ENCODE measurements around the gene NOXRED1. TPM values are rescaled to one million over a fixed set of nuclear protein-coding genes. Genes with fewer than 3 reads are reported as not detected.
A peak's percentile ranks its signal among the peaks of the same experiment; 100 is the strongest.

NOXRED1 gene
- total RNA-seq, 2 experiments from 2014 or later: 0.16 to 0.42 TPM

DNA sequence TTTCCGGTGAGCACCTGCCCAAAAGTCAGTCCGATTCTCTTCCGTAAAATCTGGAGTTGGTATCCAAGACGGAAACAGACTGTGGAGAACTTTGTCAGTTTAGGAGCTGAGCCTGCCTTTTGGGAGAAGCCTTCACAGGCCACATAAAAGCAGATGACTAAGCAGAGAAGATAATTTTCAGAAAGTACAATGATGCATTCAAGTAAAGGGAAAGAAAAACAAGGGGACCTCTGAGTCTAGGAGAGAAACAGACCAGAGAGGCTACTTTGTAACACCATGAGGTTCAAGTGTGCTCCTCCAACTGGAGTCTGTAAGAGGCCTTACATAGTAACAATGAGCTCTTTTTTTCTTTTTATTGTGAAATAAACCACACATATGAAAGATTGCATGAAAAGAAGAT, 67.5 kb downstream of the NOXRED1 start:
- TF ChIP-seq CTCF (IDR thresholded peaks at IDR 0.05): no peak
- Mint-ChIP-seq H3K27me3 (no peaks in the 10 kb centered on the region), H3K36me3 (ENCODE audit: low read depth) (peaks cover 4% of the 10 kb centered on the region), H3K4me3 (no peak overlapping the region), H3K27ac (no peak overlapping the region), H3K4me1 (ENCODE audit: low read depth) (no peaks in the 10 kb centered on the region), H3K9me3 (no peaks in the 10 kb centered on the region)
- Histone ChIP-seq H3K36me3 (ENCODE audit: insufficient read depth, low read length) (peaks cover 2% of the 10 kb centered on the region), H3K27me3 (ENCODE audit: control insufficient read depth in 1 of 2, insufficient read depth in 2 of 2, low read length in 2 of 2) (no peaks in the 10 kb centered on the region), H3K4me1 (ENCODE audit: insufficient read depth, low read length) (no peaks in the 10 kb centered on the region), H3K27ac (ENCODE audit: low read depth in 1 of 2, low read length in 2 of 2) (no peak overlapping the region), H3K9me3 (ENCODE audit: control insufficient read depth in 1 of 2, insufficient read depth in 1 of 2, low read length in 2 of 2) (no peaks in the 10 kb centered on the region), H3K4me3 (ENCODE audit: low read length) (no peak overlapping the region)
- intact Hi-C loops (cut with DNase I, micrococcal nuclease): no loop called here
- ATAC-seq (ENCODE audit: poor library complexity) (no peak), DNase-seq (no peak)
- CTCF ChIA-PET: no interaction called here
- POLR2A ChIA-PET: no interaction called here

- POLR2A ChIA-PET: no interaction called here
- no peak overlapping the region for H3K27ac Mint-ChIP-seq
- no peak overlapping the region for H3K4me3 Mint-ChIP-seq
- Histone ChIP-seq H3K27me3 (ENCODE audit: control insufficient read depth in 1 of 2, insufficient read depth in 2 of 2, low read length in 2 of 2) (no peaks in the 10 kb centered on the region), H3K36me3 (ENCODE audit: insufficient read depth, low read length) (peaks cover 7% of the 10 kb centered on the region), H3K4me1 (ENCODE audit: insufficient read depth, low read length) (no peaks in the 10 kb centered on the region), H3K9me3 (ENCODE audit: control insufficient read depth in 1 of 2, insufficient read depth in 1 of 2, low read length in 2 of 2) (no peaks in the 10 kb centered on the region), H3K4me3 (ENCODE audit: low read length) (no peak overlapping the region), H3K27ac (ENCODE audit: low read depth in 1 of 2, low read length in 2 of 2) (no peak overlapping the region)
- CTCF ChIA-PET: no interaction called here
- no peaks in the 10 kb centered on the region for H3K4me1 Mint-ChIP-seq (ENCODE audit: low read depth)
- intact Hi-C loops (cut with DNase I, micrococcal nuclease): no loop called here
- no peak for TF ChIP-seq CTCF (IDR thresholded peaks at IDR 0.05)
- peaks cover 18% of the 10 kb centered on the region for H3K36me3 Mint-ChIP-seq (ENCODE audit: low read depth)
- ATAC-seq (ENCODE audit: poor library complexity) (no peak), DNase-seq (no peak)
- H3K27me3 Mint-ChIP-seq: no peaks in the 10 kb centered on the region
- H3K9me3 Mint-ChIP-seq: no peaks in the 10 kb centered on the region
These were observed 69.7 kb downstream of the NOXRED1 start for GRCh38 chr14:77353469-77354141.

DNA sequence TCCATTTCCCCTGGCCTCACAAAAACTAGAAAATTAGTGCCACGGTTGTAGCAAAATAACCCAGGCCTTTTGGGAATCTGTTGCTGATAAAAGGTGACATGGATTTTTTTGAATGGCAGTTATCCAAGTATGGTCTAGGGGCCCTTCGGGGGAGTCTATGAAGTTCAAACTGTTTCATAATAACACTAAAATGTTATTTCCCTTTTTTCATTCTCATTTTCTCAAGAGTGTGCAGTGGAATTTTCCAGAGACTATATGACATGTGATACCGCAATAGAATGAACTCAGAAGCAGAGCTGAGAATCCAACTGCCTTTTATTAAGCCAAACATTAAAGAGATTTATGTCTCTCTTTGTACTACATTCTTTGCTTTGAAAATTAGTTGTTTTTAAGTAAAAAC, 75.6 kb downstream of the NOXRED1 start:
- DNase-seq (peak in 1 of 14 experiments; percentile 17), ATAC-seq (ENCODE audit: poor library complexity) (no peak)
- Mint-ChIP-seq H3K9me3 (no peaks in the 10 kb centered on the region), H3K4me3 (no peak overlapping the region), H3K4me1 (ENCODE audit: low read depth) (no peaks in the 10 kb centered on the region), H3K27ac (no peak overlapping the region), H3K27me3 (no peaks in the 10 kb centered on the region), H3K36me3 (ENCODE audit: low read depth) (peaks cover 45% of the 10 kb centered on the region)
- ChIA-PET CTCF (no interaction called here), POLR2A (interaction anchor here (0.6 kb wide), 1 partner anchor 779 kb away, joined by 3 read pairs; no protein-coding TSS in a partner anchor)
- Histone ChIP-seq H3K9me3 (ENCODE audit: control insufficient read depth in 1 of 2, insufficient read depth in 1 of 2, low read length in 2 of 2) (no peaks in the 10 kb centered on the region), H3K27ac (ENCODE audit: low read depth in 1 of 2, low read length in 2 of 2) (no peak overlapping the region), H3K36me3 (ENCODE audit: insufficient read depth, low read length) (peaks cover 22% of the 10 kb centered on the region), H3K4me1 (ENCODE audit: insufficient read depth, low read length) (no peaks in the 10 kb centered on the region), H3K27me3 (ENCODE audit: control insufficient read depth in 1 of 2, insufficient read depth in 2 of 2, low read length in 2 of 2) (no peaks in the 10 kb centered on the region), H3K4me3 (ENCODE audit: low read length) (no peak overlapping the region)
- intact Hi-C loops (cut with DNase I, micrococcal nuclease): no loop called here
- TF ChIP-seq CTCF (IDR thresholded peaks at IDR 0.05): no peak

Measured in CD4-positive, alpha-beta T cell (primary cell).